Measurements from ENCODE around the gene RHO.

RHO gene

GRCh38 chr3:129519896-129520715 is 8.3 kb upstream of the RHO start:
- Histone ChIP-seq H3K79me2 (ENCODE audit: insufficient read depth, low read length) (no peaks in the 10 kb centered on the region), H3F3A (ENCODE audit: insufficient read depth, low read length) (no peaks in the 10 kb centered on the region), H3K27me3 (ENCODE audit: insufficient read depth, low read length) (no peaks in the 10 kb centered on the region), H3K36me3 (ENCODE audit: insufficient read depth, low read length) (no peaks in the 10 kb centered on the region), H3K4me2 (ENCODE audit: low read length) (no peak overlapping the region), H3K9ac (ENCODE audit: low read length) (no peak overlapping the region), H3K9me2 (ENCODE audit: low read depth, low read length) (no peaks in the 10 kb centered on the region), H4K20me1 (ENCODE audit: insufficient read depth, low read length) (no peaks in the 10 kb centered on the region), H3K9me3 (ENCODE audit: low read length) (no peaks in the 10 kb centered on the region), H3K27ac (ENCODE audit: low read depth, low read length, poor library complexity, severe bottlenecking) (no peak overlapping the region), H3K4me3 (ENCODE audit: low read depth, low read length, poor library complexity, severe bottlenecking) (no peak overlapping the region), H3K4me1 (ENCODE audit: insufficient read depth, low read length, severe bottlenecking) (no peaks in the 10 kb centered on the region), H2AFZ (ENCODE audit: low read length) (no peak overlapping the region)
- TF ChIP-seq EZH2 (IDR thresholded peaks at IDR 0.05; ENCODE audit: borderline replicate concordance, low read length) (no peak), CTCF (IDR thresholded peaks at IDR 0.05; ENCODE audit: low read length) (no peak)

DNA sequence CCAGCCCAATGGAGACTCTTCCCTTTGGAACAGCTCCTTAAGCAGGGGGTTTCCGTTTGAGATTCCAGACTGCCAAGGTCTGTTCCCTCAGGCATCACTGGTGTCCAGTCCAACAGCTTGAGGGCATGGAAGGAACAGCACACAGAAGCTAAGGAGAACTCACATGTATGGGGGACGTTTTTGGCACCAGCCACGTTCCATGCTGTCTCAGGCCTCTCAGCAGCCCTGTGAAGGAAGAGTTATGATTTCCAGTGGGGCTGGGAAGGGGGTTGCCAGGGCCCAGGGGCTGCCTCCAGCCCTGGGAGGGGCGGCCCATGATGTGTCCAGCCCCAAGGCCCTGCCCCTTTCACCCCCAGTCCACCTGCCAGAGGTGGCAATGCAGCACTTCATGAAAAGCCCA is 7.5 kb upstream of the RHO start:
- H3K4me1 ChIP-seq (ENCODE audit: insufficient read depth, low read length, severe bottlenecking): peaks cover 5% of the 10 kb centered on the region
- no peak overlapping the region for H3K27ac ChIP-seq (ENCODE audit: low read depth, low read length, poor library complexity, severe bottlenecking)
- no peaks in the 10 kb centered on the region for H3F3A ChIP-seq (ENCODE audit: insufficient read depth, low read length)
- no peak overlapping the region for H3K4me3 ChIP-seq (ENCODE audit: low read depth, low read length, poor library complexity, severe bottlenecking)
- H3K27me3 ChIP-seq (ENCODE audit: insufficient read depth, low read length): no peaks in the 10 kb centered on the region
- no peak overlapping the region for H2AFZ ChIP-seq (ENCODE audit: low read length)
- no peaks in the 10 kb centered on the region for H3K9me2 ChIP-seq (ENCODE audit: low read depth, low read length)
- no peaks in the 10 kb centered on the region for H4K20me1 ChIP-seq (ENCODE audit: insufficient read depth, low read length)
- TF ChIP-seq EZH2 (IDR thresholded peaks at IDR 0.05; ENCODE audit: borderline replicate concordance, low read length) (no peak), CTCF (IDR thresholded peaks at IDR 0.05; ENCODE audit: low read length) (no peak)
- no peaks in the 10 kb centered on the region for H3K79me2 ChIP-seq (ENCODE audit: insufficient read depth, low read length)
- no peaks in the 10 kb centered on the region for H3K9me3 ChIP-seq (ENCODE audit: low read length)
- H3K9ac ChIP-seq (ENCODE audit: low read length): no peak overlapping the region
- H3K4me2 ChIP-seq (ENCODE audit: low read length): no peak overlapping the region
- H3K36me3 ChIP-seq (ENCODE audit: insufficient read depth, low read length): no peaks in the 10 kb centered on the region

DNA sequence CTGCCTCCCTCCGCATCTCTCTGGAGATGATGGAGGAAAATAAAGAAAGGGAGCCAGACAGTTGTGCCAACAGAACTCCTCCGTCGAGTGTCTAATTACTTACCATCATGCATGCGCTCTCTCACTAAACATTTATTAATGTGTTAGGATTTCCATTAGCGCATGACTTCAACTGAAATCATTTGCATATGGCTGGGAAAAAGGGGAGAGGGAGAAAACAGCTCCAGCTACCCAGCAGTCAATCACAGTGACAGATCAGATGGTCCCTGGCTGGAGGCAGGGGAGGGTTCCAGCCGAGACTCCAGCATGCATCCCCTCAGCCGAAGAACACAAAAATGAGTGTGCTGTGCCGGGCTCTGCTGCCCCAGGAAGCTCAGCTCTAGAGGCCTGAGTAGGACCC is 6.8 kb upstream of the RHO start:
- Histone ChIP-seq H3K79me2 (ENCODE audit: insufficient read depth, low read length) (no peaks in the 10 kb centered on the region), H3F3A (ENCODE audit: insufficient read depth, low read length) (no peaks in the 10 kb centered on the region), H3K27ac (ENCODE audit: low read depth, low read length, poor library complexity, severe bottlenecking) (no peak overlapping the region), H4K20me1 (ENCODE audit: insufficient read depth, low read length) (no peaks in the 10 kb centered on the region), H3K4me3 (ENCODE audit: low read depth, low read length, poor library complexity, severe bottlenecking) (no peak overlapping the region), H3K4me1 (ENCODE audit: insufficient read depth, low read length, severe bottlenecking) (peaks cover 11% of the 10 kb centered on the region), H3K36me3 (ENCODE audit: insufficient read depth, low read length) (no peaks in the 10 kb centered on the region), H3K27me3 (ENCODE audit: insufficient read depth, low read length) (no peaks in the 10 kb centered on the region), H3K9me3 (ENCODE audit: low read length) (no peaks in the 10 kb centered on the region), H2AFZ (ENCODE audit: low read length) (no peak overlapping the region), H3K9ac (ENCODE audit: low read length) (no peak overlapping the region), H3K4me2 (ENCODE audit: low read length) (no peak overlapping the region), H3K9me2 (ENCODE audit: low read depth, low read length) (no peaks in the 10 kb centered on the region)
- no peak for TF ChIP-seq EZH2 (IDR thresholded peaks at IDR 0.05; ENCODE audit: borderline replicate concordance, low read length)
- TF ChIP-seq CTCF (IDR thresholded peaks at IDR 0.05; ENCODE audit: low read length): no peak
